ENCODE data around the gene PPP2R2D.
"Not testable (repeated sequence)": the region's sequence is repeated elsewhere in the genome, so short reads cannot be mapped to it uniquely, and the experiment has no call there.

Gene PPP2R2D

GRCh38 chr10:131909014-131909808 lies 8.4 kb downstream of the PPP2R2D start:
- DNase-seq, result no peak

GRCh38 chr10:131909929-131910328 lies 9.1 kb downstream of the PPP2R2D start:
- no peak for DNase-seq

GRCh38 chr10:131910663-131911314 lies 10.0 kb downstream of the PPP2R2D start:
- peak; percentile 30 for DNase-seq

GRCh38 chr10:131911451-131911850 lies 10.6 kb downstream of the PPP2R2D start:
- peak; percentile 87 for DNase-seq

GRCh38 chr10:131912620-131913019 lies 11.8 kb downstream of the PPP2R2D start:
- DNase-seq, result no peak

- no peak for DNase-seq
These were observed 14.7 kb downstream of the PPP2R2D start for GRCh38 chr10:131915484-131915883.

GRCh38 chr10:131915990-131916766 lies 15.4 kb downstream of the PPP2R2D start:
- DNase-seq, result no peak

- DNase-seq, result not testable (repeated sequence)
These were observed 16.0 kb downstream of the PPP2R2D start for GRCh38 chr10:131916767-131917160.

GRCh38 chr10:131917496-131917895 lies 16.7 kb downstream of the PPP2R2D start:
- not testable (repeated sequence) for DNase-seq

GRCh38 chr10:131919461-131919860 lies 18.7 kb downstream of the PPP2R2D start:
- not testable (repeated sequence) for DNase-seq

- DNase-seq, result no peak
These were observed 19.3 kb downstream of the PPP2R2D start for GRCh38 chr10:131920151-131920550.

- DNase-seq, result no peak
These were observed 19.9 kb downstream of the PPP2R2D start for GRCh38 chr10:131920693-131921092.

GRCh38 chr10:131921184-131921583 lies 20.4 kb downstream of the PPP2R2D start:
- no peak for DNase-seq

GRCh38 chr10:131923038-131923756 lies 22.4 kb downstream of the PPP2R2D start:
- DNase-seq, result no peak

- no peak for DNase-seq
These were observed 24.3 kb downstream of the PPP2R2D start for GRCh38 chr10:131925011-131925649.

- no peak for DNase-seq
These were observed 24.9 kb downstream of the PPP2R2D start for GRCh38 chr10:131925716-131926115.

- no peak for DNase-seq
These were observed 25.4 kb downstream of the PPP2R2D start for GRCh38 chr10:131926253-131926652.

- DNase-seq, result no peak
These were observed 26.2 kb downstream of the PPP2R2D start for GRCh38 chr10:131926743-131927595.

- peak; percentile 56 for DNase-seq
These were observed 27.7 kb downstream of the PPP2R2D start for GRCh38 chr10:131928248-131929095.

- DNase-seq, result no peak
These were observed 28.5 kb downstream of the PPP2R2D start for GRCh38 chr10:131929122-131929845.

Measured in DMS53 (cell line).